ENCODE results near the gene S1PR2. TPM values are rescaled to one million over a fixed set of nuclear protein-coding genes. Genes with fewer than 3 reads are reported as not detected.

The S1PR2 gene
- total RNA-seq, 2 experiments from 2014 or later = 6.1 to 6.5 TPM

Small RNA genes within 50 kb of the gene (microRNA-seq; reads per million reads assigned to microRNA genes)
- gene MIR4322 (ENCODE audit: borderline microRNAs expressed, borderline replicate concordance) = not detected

Other genes with a start within 250 kb of the S1PR2 start
- under 1 TPM; 0.40 to 0.57 TPM for gene COL5A3, start 220.8 kb downstream of the S1PR2 start, total RNA-seq
- gene RDH8, start 217.8 kb downstream of the S1PR2 start, total RNA-seq = not detected
- gene SHFL, start 145.0 kb downstream of the S1PR2 start, total RNA-seq = 100 to 1,000 TPM; 100 to 108 TPM
- gene ANGPTL6, start 128.7 kb downstream of the S1PR2 start, total RNA-seq = 1 to 10 TPM in 1 of 2 experiments, under 1 TPM in 1; 0.99 to 1.3 TPM
- 10 to 100 TPM; 77.8 to 77.9 TPM for gene PPAN, start 125.0 kb downstream of the S1PR2 start, total RNA-seq
- gene P2RY11, start 119.6 kb downstream of the S1PR2 start, total RNA-seq = 10 to 100 TPM; 39.1 to 43.1 TPM
- gene EIF3G, start 111.4 kb downstream of the S1PR2 start, total RNA-seq = 100 to 1,000 TPM; 228 to 230 TPM
- 100 to 1,000 TPM; 375 to 404 TPM for gene DNMT1, start 36.4 kb downstream of the S1PR2 start, total RNA-seq
- gene MRPL4, start 20.9 kb upstream of the S1PR2 start, total RNA-seq = 10 to 100 TPM; 58.7 to 67.9 TPM
- 1 to 10 TPM; 8.0 to 9.0 TPM for gene ICAM1, start 39.8 kb upstream of the S1PR2 start, total RNA-seq
- gene ICAM4, start 55.6 kb upstream of the S1PR2 start, total RNA-seq = 1 to 10 TPM; 1.4 to 1.8 TPM
- under 1 TPM; 0.12 to 0.17 TPM for gene ICAM5, start 58.6 kb upstream of the S1PR2 start, total RNA-seq
- 1 to 10 TPM; 1.6 to 3.4 TPM for gene ZGLP1, start 78.5 kb upstream of the S1PR2 start, total RNA-seq
- 1 to 10 TPM; 5.5 to 9.0 TPM for gene FDX2, start 84.7 kb upstream of the S1PR2 start, total RNA-seq
- 10 to 100 TPM; 69.3 to 75.6 TPM for gene RAVER1, start 102.2 kb upstream of the S1PR2 start, total RNA-seq
- 100 to 1,000 TPM; 230 to 233 TPM for gene ICAM3, start 108.3 kb upstream of the S1PR2 start, total RNA-seq
- gene TYK2, start 149.2 kb upstream of the S1PR2 start, total RNA-seq = 100 to 1,000 TPM; 251 to 263 TPM
- gene CDC37, start 172.2 kb upstream of the S1PR2 start, total RNA-seq = 100 to 1,000 TPM; 200 to 205 TPM
- 10 to 100 TPM; 12.7 to 14.3 TPM for gene PDE4A, start 189.2 kb upstream of the S1PR2 start, total RNA-seq

Measured in activated CD4-positive, alpha-beta T cell treated with anti-CD3 and anti-CD28 coated beads, Interleukin-2, amount 10 ng/mL, durations not matched to agents 7 days and 5 days (primary cell).